ENCODE results near the gene PDLIM5. TPM values are rescaled to one million over a fixed set of nuclear protein-coding genes. Genes with fewer than 3 reads are reported as not detected.

The PDLIM5 gene
- total RNA-seq, 1 experiment from 2014 or later = 27.2 TPM

- no peak for DNase-seq (ENCODE audit: low read depth)
Measured at GRCh38 chr4:94525993-94526728, 74.4 kb downstream of the PDLIM5 start.

- no peak for DNase-seq (ENCODE audit: low read depth)
Measured at GRCh38 chr4:94527556-94528233, 76.0 kb downstream of the PDLIM5 start.

- no peak for DNase-seq (ENCODE audit: low read depth)
Measured at GRCh38 chr4:94528792-94529451, 77.2 kb downstream of the PDLIM5 start.

- no peak for DNase-seq (ENCODE audit: low read depth)
Measured at GRCh38 chr4:94530073-94530472, 78.3 kb downstream of the PDLIM5 start.

- DNase-seq (ENCODE audit: low read depth) = no peak
Measured at GRCh38 chr4:94531991-94532789, 80.4 kb downstream of the PDLIM5 start.

GRCh38 chr4:94533405-94534223 is 81.9 kb downstream of the PDLIM5 start:
- DNase-seq (ENCODE audit: low read depth) = no peak

GRCh38 chr4:94534401-94535312 is 82.9 kb downstream of the PDLIM5 start:
- DNase-seq (ENCODE audit: low read depth) = no peak

GRCh38 chr4:94536049-94536448 is 84.3 kb downstream of the PDLIM5 start:
- no peak for DNase-seq (ENCODE audit: low read depth)

- DNase-seq (ENCODE audit: low read depth) = no peak
Measured at GRCh38 chr4:94536649-94537469, 85.1 kb downstream of the PDLIM5 start.

- no peak for DNase-seq (ENCODE audit: low read depth)
Measured at GRCh38 chr4:94537921-94538628, 86.3 kb downstream of the PDLIM5 start.

- no peak for DNase-seq (ENCODE audit: low read depth)
Measured at GRCh38 chr4:94540476-94540875, 88.7 kb downstream of the PDLIM5 start.

- peak; percentile 10 for DNase-seq (ENCODE audit: low read depth)
Measured at GRCh38 chr4:94544811-94545210, 93.1 kb downstream of the PDLIM5 start.

- DNase-seq (ENCODE audit: low read depth) = peak; percentile 80
Measured at GRCh38 chr4:94545296-94545695, 93.6 kb downstream of the PDLIM5 start.

GRCh38 chr4:94546949-94547348 is 95.2 kb downstream of the PDLIM5 start:
- DNase-seq (ENCODE audit: low read depth) = no peak

GRCh38 chr4:94548571-94548970 is 96.8 kb downstream of the PDLIM5 start:
- peak; percentile 79 for DNase-seq (ENCODE audit: low read depth)

- no peak for DNase-seq (ENCODE audit: low read depth)
Measured at GRCh38 chr4:94550352-94550751, 98.6 kb downstream of the PDLIM5 start.

- no peak for DNase-seq (ENCODE audit: low read depth)
Measured at GRCh38 chr4:94550851-94551250, 99.1 kb downstream of the PDLIM5 start.

Data from HT1080 (cell line).